GM12892 (cell line): ENCODE results near the gene IER3IP1.

Source experiments
- DNase-seq: peaks from one replicate; pipeline ENCODE4 v3.0.0; 2011; ENCODE audit not compliant: insufficient read length
- FAIRE-seq: peaks from 2 replicates; lab custom pipeline; 2011; peaks lifted over from hg19 to GRCh38; lab: Jason Lieb, UNC
- POLR2A ChIP-seq: IDR thresholded peaks from 2 replicates; pipeline ENCODE4 v1.6.1; 2011; ENCODE audit warnings: low read depth, low read length, control low read depth
- POLR2AphosphoS5 ChIP-seq: IDR thresholded peaks from 2 replicates; pipeline ENCODE4 v1.6.1; 2011; ENCODE audit warnings: low read depth, low read length, control low read depth
- TAF1 ChIP-seq: IDR thresholded peaks from 2 replicates; pipeline ENCODE4 v1.6.1; 2011; ENCODE audit warnings: low read depth, mild to moderate bottlenecking, control low read depth, low read length, borderline replicate concordance

IER3IP1 gene

GRCh38 chr18:47150029-47150823 is 25.9 kb downstream of the IER3IP1 start, which contains the start of gene HDHD2:
Gene HDHD2 (minus strand): TSS chr18:47150500. CDS start chr18:47136439, 14,061 bp downstream.
- DNase-seq, result peak; percentile 63
- TF ChIP-seq POLR2A, result peak; percentile 87
- TF ChIP-seq TAF1, result peak; percentile 71
- peak; percentile 84 for TF ChIP-seq POLR2AphosphoS5

GRCh38 chr18:47149457-47150028 is 26.6 kb downstream of the IER3IP1 start:
- FAIRE-seq, result no peak
- TF ChIP-seq TAF1 (no peak), POLR2AphosphoS5 (no peak), POLR2A (no peak)
- no peak for DNase-seq

More at GRCh38 chr18:47150029-47150823, 25.9 kb downstream of the IER3IP1 start, which contains the start of gene HDHD2:
- FAIRE-seq, result peak; percentile 88

DNA sequence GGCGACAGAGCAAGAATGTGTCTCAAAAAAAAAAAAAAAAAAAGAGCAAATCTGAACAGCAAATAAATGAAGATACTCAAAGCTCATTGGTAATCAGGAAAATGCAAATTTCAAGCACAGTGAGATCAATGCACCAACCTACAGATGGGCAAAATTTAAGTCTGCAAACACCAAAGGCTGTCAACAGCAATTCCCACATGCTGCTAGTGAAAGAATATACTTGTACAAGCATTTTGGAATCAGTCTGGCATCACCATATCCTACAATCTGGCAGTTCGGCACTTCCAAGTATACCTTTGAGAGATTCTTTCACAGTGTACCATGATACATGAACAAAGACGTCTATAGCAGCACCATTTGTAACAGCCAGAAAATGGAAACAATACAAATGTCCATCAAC is 30.0 kb downstream of the IER3IP1 start:
- FAIRE-seq (no peak), DNase-seq (no peak)
- no peak for TF ChIP-seq POLR2AphosphoS5
- no peak for TF ChIP-seq POLR2A
- TF ChIP-seq TAF1, result no peak

GRCh38 chr18:47143899-47144485 is 32.2 kb downstream of the IER3IP1 start:
- TF ChIP-seq POLR2AphosphoS5, result no peak
- TF ChIP-seq POLR2A, result no peak
- TF ChIP-seq TAF1, result no peak
- no peak for FAIRE-seq
- no peak for DNase-seq

GRCh38 chr18:47143153-47143552 is 33.0 kb downstream of the IER3IP1 start:
- no peak for DNase-seq
- FAIRE-seq, result no peak
- TF ChIP-seq TAF1, result no peak
- TF ChIP-seq POLR2AphosphoS5, result no peak
- TF ChIP-seq POLR2A, result no peak

- DNase-seq, result no peak
Measured at GRCh38 chr18:47141289-47141688, 34.9 kb downstream of the IER3IP1 start.

GRCh38 chr18:47121146-47121545 is 55.0 kb downstream of the IER3IP1 start:
- no peak for TF ChIP-seq TAF1
- no peak for TF ChIP-seq POLR2A
- TF ChIP-seq POLR2AphosphoS5, result no peak
- FAIRE-seq (no peak), DNase-seq (no peak)

More at GRCh38 chr18:47141289-47141688, 34.9 kb downstream of the IER3IP1 start:
- TF ChIP-seq POLR2AphosphoS5 (no peak), TAF1 (no peak), POLR2A (no peak)
- FAIRE-seq, result no peak

- FAIRE-seq, result peak; percentile 9
Measured at GRCh38 chr18:47120428-47120827, 55.7 kb downstream of the IER3IP1 start.

DNA sequence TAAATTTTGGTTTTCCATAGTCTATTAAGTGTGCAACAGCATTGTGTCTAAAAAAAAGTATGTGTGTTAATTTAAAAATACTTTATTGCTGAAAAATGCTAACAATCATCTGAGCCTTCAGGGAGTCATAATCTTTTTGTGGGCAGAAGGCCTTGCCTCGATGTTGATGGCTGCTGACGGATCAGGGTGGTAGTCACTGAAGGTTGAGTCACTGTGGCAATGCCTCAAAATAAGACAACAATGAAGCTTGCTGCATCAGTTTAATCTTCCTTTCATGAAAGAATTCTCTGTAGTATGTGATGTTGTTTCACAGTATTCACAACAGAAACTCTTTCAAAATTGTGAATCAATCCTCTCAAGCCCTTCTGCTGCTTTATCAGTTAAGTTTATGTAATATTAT is 57.2 kb downstream of the IER3IP1 start:
- no peak for TF ChIP-seq POLR2AphosphoS5
- no peak for TF ChIP-seq TAF1
- no peak for TF ChIP-seq POLR2A
- no peak for FAIRE-seq
- no peak for DNase-seq

More at GRCh38 chr18:47120428-47120827, 55.7 kb downstream of the IER3IP1 start:
- DNase-seq, result no peak
- TF ChIP-seq POLR2AphosphoS5 (no peak), POLR2A (no peak), TAF1 (no peak)

- FAIRE-seq (no peak), DNase-seq (no peak)
- TF ChIP-seq POLR2AphosphoS5 (no peak), POLR2A (no peak), TAF1 (no peak)
Measured at GRCh38 chr18:47115205-47115604, 61.0 kb downstream of the IER3IP1 start.

DNA sequence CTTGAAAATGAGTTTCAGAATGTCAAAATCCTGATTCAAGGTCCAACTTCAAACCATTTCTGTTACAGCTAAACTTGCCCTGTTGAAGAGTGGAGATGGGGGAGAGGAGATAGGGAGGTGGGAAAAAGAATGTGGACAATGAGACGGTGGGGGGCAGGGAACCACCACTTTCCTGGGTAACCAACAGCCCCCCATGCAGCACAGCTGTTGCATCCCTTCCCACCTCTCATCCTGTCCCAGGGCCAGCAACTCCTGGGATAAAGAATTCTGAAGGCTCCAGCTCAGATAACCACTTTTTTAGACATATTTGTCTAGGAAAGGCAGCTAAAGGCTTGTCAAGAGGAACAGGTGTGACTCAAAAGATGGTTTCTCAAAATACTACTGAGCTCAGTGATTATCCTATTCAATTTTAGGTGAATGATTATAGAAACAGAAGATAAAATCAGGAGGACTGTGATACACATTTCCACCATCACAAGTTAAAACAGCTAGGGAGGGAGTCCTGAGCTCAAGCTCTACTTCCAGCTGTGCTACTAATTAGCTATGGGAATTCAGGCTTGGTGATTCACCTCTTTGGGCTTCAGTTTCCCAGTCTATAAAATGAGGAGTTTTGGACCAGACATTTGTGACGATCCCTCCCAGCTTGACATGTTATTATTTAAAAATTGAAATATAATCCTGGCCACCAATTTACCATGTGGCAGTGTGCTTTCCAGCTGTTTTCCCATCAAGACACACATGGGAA is 62.2 kb downstream of the IER3IP1 start:
- no peak for DNase-seq
- TF ChIP-seq POLR2A (no peak), POLR2AphosphoS5 (no peak), TAF1 (no peak)
- FAIRE-seq, result no peak

DNA sequence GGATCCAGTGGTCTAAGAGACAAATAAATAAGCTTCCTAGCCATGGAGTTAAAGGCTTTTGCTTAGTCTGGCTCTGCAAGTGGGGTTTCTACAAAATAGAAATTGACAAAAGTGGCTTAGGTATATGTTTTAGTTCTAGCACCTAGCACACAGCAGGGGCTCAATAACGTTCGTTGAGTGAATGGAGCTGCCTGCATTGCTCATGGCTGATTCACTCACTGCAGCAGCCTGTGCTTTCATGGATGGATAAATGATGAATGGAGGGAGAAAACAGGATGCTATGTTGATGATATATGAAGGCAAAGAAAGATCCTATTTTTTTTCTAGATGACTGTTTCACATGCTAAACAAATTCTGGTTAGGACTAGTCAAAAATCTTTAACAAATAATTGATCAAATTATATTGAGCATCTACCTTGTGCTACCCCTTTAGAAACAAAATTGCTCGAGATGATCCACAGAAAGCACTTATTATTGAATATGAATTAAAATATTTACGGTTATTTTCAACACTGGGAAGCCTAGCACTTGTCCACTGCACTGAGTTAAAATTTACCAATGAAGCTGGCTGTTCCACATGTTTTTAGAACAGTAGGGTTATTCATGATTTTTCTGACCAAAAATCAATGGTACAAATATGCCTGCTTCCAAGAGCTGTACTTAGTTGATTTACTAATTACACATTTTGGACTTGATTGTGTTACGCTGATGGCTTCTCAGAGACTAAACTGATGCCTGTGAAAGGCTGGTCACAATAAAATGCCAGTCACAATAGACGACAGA is 65.5 kb downstream of the IER3IP1 start:
- DNase-seq, result no peak
- FAIRE-seq, result no peak
- TF ChIP-seq TAF1, result no peak
- TF ChIP-seq POLR2AphosphoS5, result no peak
- no peak for TF ChIP-seq POLR2A
